PC-9 (cell line): ENCODE results near the gene GHR.

Experiments used
- EZH2 ChIP-seq: fragments of 200-600 bp; sonication (generic); IDR thresholded peaks from 2 replicates; pipeline ENCODE4 v1.8.0; 2017; ENCODE audit warnings: antibody characterized with exemption, low read depth
- TF ChIP-seq, protein P1 (sequence below): fragments of 200-600 bp; sonication (generic); conservative IDR thresholded peaks from 2 replicates; pipeline ENCODE4 v1.6.1; 2017; ENCODE audit warnings: mixed run types, antibody characterized with exemption, mild to moderate bottlenecking, moderate library complexity

DNA sequence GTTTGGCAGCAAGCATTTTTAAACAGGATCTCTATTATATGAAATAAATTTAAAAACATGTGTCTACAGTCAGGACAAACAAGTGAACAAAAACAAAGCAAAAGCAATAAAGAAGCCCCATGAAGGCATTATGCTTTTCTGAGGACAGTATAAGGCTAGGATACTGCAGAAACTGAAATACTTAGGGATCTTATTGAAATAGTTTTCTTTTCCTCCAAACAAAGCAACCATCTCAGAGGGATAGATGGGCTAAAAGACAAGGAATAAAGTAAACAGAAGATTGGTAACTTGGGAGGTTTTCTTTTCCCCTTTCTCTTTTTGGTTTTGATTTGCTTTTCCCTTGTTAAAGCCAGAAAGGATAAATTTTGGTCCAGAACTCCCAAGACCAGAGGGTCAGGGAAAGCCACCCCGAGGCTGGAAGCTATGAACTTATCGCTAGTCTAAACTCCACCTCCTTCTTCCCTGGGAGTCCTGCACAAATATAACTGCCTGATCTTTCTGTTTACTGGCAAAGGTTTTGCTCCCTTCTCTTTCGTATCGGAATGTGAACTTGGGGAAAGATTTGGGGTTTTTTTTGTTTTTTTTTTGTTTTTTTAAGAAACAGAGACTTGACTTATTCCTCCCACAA is 164.0 kb downstream of the GHR start:
- TF ChIP-seq, protein P1, sequence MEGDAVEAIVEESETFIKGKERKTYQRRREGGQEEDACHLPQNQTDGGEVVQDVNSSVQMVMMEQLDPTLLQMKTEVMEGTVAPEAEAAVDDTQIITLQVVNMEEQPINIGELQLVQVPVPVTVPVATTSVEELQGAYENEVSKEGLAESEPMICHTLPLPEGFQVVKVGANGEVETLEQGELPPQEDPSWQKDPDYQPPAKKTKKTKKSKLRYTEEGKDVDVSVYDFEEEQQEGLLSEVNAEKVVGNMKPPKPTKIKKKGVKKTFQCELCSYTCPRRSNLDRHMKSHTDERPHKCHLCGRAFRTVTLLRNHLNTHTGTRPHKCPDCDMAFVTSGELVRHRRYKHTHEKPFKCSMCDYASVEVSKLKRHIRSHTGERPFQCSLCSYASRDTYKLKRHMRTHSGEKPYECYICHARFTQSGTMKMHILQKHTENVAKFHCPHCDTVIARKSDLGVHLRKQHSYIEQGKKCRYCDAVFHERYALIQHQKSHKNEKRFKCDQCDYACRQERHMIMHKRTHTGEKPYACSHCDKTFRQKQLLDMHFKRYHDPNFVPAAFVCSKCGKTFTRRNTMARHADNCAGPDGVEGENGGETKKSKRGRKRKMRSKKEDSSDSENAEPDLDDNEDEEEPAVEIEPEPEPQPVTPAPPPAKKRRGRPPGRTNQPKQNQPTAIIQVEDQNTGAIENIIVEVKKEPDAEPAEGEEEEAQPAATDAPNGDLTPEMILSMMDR = no peak
- TF ChIP-seq EZH2 = no peak
